ENCODE data around the gene PNPLA7. TPM values are rescaled to one million over a fixed set of nuclear protein-coding genes. Genes with fewer than 3 reads are reported as not detected.

The PNPLA7 gene
- total and polyA plus RNA-seq, 2 of the 13 experiments (the other 11 are each of a cell fraction or from before 2014, with no cell fraction given) = 0.42 to 1.5 TPM

GRCh38 chr9:137462986-137463930 is 86.9 kb downstream of the PNPLA7 start (continued):
- TF ChIP-seq ZBTB40 (IDR thresholded peaks at IDR 0.05) (no peak), ZBTB40 (CRISPR knock-in tag; IDR thresholded peaks at IDR 0.05) (peak; percentile 20; the same call in 1 of the 2 replicates), ZBTB46 (CRISPR knock-in tag; IDR thresholded peaks at IDR 0.05; ENCODE audit: borderline replicate concordance) (no peak), POGZ (CRISPR knock-in tag; IDR thresholded peaks at IDR 0.05) (peak; percentile 46; the same call in 1 of the 2 replicates), IRF9 (CRISPR knock-in tag; IDR thresholded peaks at IDR 0.05; ENCODE audit: borderline replicate concordance) (0 out of 2 replicates have a peak, but pooled peaks have one; percentile 12), ZNF710 (CRISPR knock-in tag; IDR thresholded peaks at IDR 0.05; ENCODE audit: borderline replicate concordance) (peak; percentile 79; the same call in 1 of the 2 replicates), ZNF776 (CRISPR knock-in tag; IDR thresholded peaks at IDR 0.05) (0 out of 2 replicates have a peak, but pooled peaks have one; percentile 58), ZNF292 (CRISPR knock-in tag; IDR thresholded peaks at IDR 0.05; ENCODE audit: borderline replicate concordance, low read depth) (peak; percentile 59), ZNF549 (CRISPR knock-in tag; IDR thresholded peaks at IDR 0.05) (no peak), ZNF414 (CRISPR knock-in tag; IDR thresholded peaks at IDR 0.05) (peak; percentile 69), FOXM1 (CRISPR knock-in tag; IDR thresholded peaks at IDR 0.05) (no peak), PCBP1 (IDR thresholded peaks at IDR 0.05; ENCODE audit: borderline replicate concordance, low read depth, low read length) (0 out of 2 replicates have a peak, but pooled peaks have one; percentile 26)

All from HepG2 (cell line).